Omental fat pad (tissue), 4 donors: ENCODE measurements around the gene PDE8B. TPM values are rescaled to one million over a fixed set of nuclear protein-coding genes. Genes with fewer than 3 reads are reported as not detected.

Experiments
- ATAC-seq: fragments of 150-250 bp; one replicate; pipeline ENCODE4 v1.9.1; 2016; ENCODE audit warnings: mild to moderate bottlenecking, moderate library complexity; ENCODE audit not compliant: low FRiP score
- DNase-seq: peaks from one replicate; pipeline ENCODE4 v3.0.0-alpha.2; 2019; ENCODE audit warnings: low spot score
- CTCF ChIP-seq, 3 donors: fragments of 450-650 bp; IDR thresholded peaks; one replicate each; pipeline ENCODE4 v1.5.1; 2016 to 2017; ENCODE audit warnings: antibody characterized with exemption in 3 of 3, mild to moderate bottlenecking in 3 of 3, moderate library complexity in 2 of 3
- total RNA-seq, 4 donors: library from RNA; depleted of rRNA; stranded (reverse); fragments of >200 nt; gene quantifications; one replicate each; pipeline ENCODE4 v1.1.0, GENCODE V29; 2016

The PDE8B gene
- total RNA-seq, 4 donors from 2014 or later: 20.5 to 53.1 (median 36.9) TPM

GRCh38 chr5:77208507-77209163 lies 1.8 kb upstream of the PDE8B start:
- DNase-seq (no peak), ATAC-seq (no peak)
- no peak for TF ChIP-seq CTCF (IDR thresholded peaks at IDR 0.05)

GRCh38 chr5:77209495-77210090 lies 887 bp upstream of the PDE8B start:
- TF ChIP-seq CTCF (IDR thresholded peaks at IDR 0.05): no peak
- no peak for ATAC-seq
- DNase-seq: no peak

GRCh38 chr5:77210964-77211690 lies 647 bp downstream of the PDE8B start:
- DNase-seq: no peak

GRCh38 chr5:77211691-77212047 lies 1.2 kb downstream of the PDE8B start:
- ATAC-seq: no peak

More at GRCh38 chr5:77210964-77211690, 647 bp downstream of the PDE8B start:
- ATAC-seq: peak; percentile 35
- no peak for TF ChIP-seq CTCF (IDR thresholded peaks at IDR 0.05)

GRCh38 chr5:77213601-77214000 lies 3.1 kb downstream of the PDE8B start:
- DNase-seq (no peak), ATAC-seq (no peak)
- TF ChIP-seq CTCF (IDR thresholded peaks at IDR 0.05): no peak

More at GRCh38 chr5:77211691-77212047, 1.2 kb downstream of the PDE8B start:
- no peak for TF ChIP-seq CTCF (IDR thresholded peaks at IDR 0.05)
- no peak for DNase-seq

DNA sequence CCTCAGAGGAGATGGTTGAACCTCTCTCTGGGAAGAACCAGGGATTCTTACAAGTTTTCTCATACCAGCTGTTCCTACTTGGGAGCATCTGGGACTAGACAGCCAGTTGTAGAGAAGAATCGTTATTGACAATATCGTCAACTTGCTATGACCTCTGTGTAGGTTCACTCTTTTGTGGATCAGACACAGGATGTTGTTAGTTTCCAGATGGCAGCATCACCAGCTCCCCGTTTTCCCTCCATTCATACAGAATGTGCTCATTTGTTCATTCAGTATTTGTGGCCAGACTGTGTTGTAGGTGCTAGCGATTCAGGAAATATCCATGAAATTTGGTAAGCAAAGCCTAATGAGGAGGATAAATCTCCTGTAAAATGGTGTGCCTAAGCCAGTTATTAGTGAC lies 3.7 kb downstream of the PDE8B start:
- TF ChIP-seq CTCF (IDR thresholded peaks at IDR 0.05): no peak
- ATAC-seq: no peak
- DNase-seq: no peak
